Measurements from ENCODE around the gene NASP. TPM values are rescaled to one million over a fixed set of nuclear protein-coding genes. Genes with fewer than 3 reads are reported as not detected.

The NASP gene
- total RNA-seq, 1 donor, result 94.0 TPM

- no peak for DNase-seq (ENCODE audit: low read depth in 2 of 3, low spot score in 2 of 3)
These were observed 35.5 kb downstream of the NASP start for GRCh38 chr1:45619149-45619921.

- no peak for DNase-seq (ENCODE audit: low read depth in 2 of 3, low spot score in 2 of 3)
These were observed 37.0 kb downstream of the NASP start for GRCh38 chr1:45620588-45621500.

- no peak for DNase-seq (ENCODE audit: low read depth in 2 of 3, low spot score in 2 of 3)
These were observed 37.6 kb downstream of the NASP start for GRCh38 chr1:45621501-45621836.

- DNase-seq (ENCODE audit: low read depth in 2 of 3, low spot score in 2 of 3), result no peak
These were observed 38.2 kb downstream of the NASP start for GRCh38 chr1:45621895-45622523.

- DNase-seq (ENCODE audit: low read depth in 2 of 3, low spot score in 2 of 3), result no peak
These were observed 38.9 kb downstream of the NASP start for GRCh38 chr1:45622524-45623394.

- DNase-seq (ENCODE audit: low read depth in 2 of 3, low spot score in 2 of 3), result no peak
These were observed 40.1 kb downstream of the NASP start, which contains the start of gene CCDC17 for GRCh38 chr1:45623972-45624371. Gene CCDC17 (minus strand): TSS chr1:45624054. CDS start chr1:45623909, 145 bp downstream.

GRCh38 chr1:45629035-45629434 lies 45.2 kb downstream of the NASP start:
- peak in 1 of 3 donors; percentile 29 for DNase-seq (ENCODE audit: low read depth in 2 of 3, low spot score in 2 of 3)

- no peak for DNase-seq (ENCODE audit: low read depth in 2 of 3, low spot score in 2 of 3)
These were observed 46.6 kb downstream of the NASP start for GRCh38 chr1:45630429-45630828.

GRCh38 chr1:45635211-45635610 lies 51.4 kb downstream of the NASP start:
- no peak for DNase-seq (ENCODE audit: low read depth in 2 of 3, low spot score in 2 of 3)

GRCh38 chr1:45640293-45640692 lies 56.5 kb downstream of the NASP start:
- DNase-seq (ENCODE audit: low read depth in 2 of 3, low spot score in 2 of 3), result no peak

GRCh38 chr1:45643321-45643720 lies 59.5 kb downstream of the NASP start:
- DNase-seq (ENCODE audit: low read depth in 2 of 3, low spot score in 2 of 3), result no peak

GRCh38 chr1:45643978-45644377 lies 60.1 kb downstream of the NASP start:
- DNase-seq (ENCODE audit: low read depth in 2 of 3, low spot score in 2 of 3), result peak in 1 of 3 donors; percentile 4

- DNase-seq (ENCODE audit: low read depth in 2 of 3, low spot score in 2 of 3), result no peak
These were observed 60.8 kb downstream of the NASP start for GRCh38 chr1:45644661-45645060.

GRCh38 chr1:45647248-45648021 lies 63.6 kb downstream of the NASP start:
- no peak for DNase-seq (ENCODE audit: low read depth in 2 of 3, low spot score in 2 of 3)

- no peak for DNase-seq (ENCODE audit: low read depth in 2 of 3, low spot score in 2 of 3)
These were observed 70.9 kb downstream of the NASP start for GRCh38 chr1:45654540-45655280.

GRCh38 chr1:45656573-45657226 lies 72.9 kb downstream of the NASP start:
- DNase-seq (ENCODE audit: low read depth in 2 of 3, low spot score in 2 of 3), result no peak

GRCh38 chr1:45658171-45658570 lies 74.3 kb downstream of the NASP start:
- DNase-seq (ENCODE audit: low read depth in 2 of 3, low spot score in 2 of 3), result no peak

GRCh38 chr1:45659222-45659621 lies 75.4 kb downstream of the NASP start:
- DNase-seq (ENCODE audit: low read depth in 2 of 3, low spot score in 2 of 3), result no peak
